Measurements from ENCODE around the gene LPP. TPM values are rescaled to one million over a fixed set of nuclear protein-coding genes. Genes with fewer than 3 reads are reported as not detected.

LPP gene
- total RNA-seq, 2 experiments from 2014 or later, result 49.6 to 54.3 TPM

DNA sequence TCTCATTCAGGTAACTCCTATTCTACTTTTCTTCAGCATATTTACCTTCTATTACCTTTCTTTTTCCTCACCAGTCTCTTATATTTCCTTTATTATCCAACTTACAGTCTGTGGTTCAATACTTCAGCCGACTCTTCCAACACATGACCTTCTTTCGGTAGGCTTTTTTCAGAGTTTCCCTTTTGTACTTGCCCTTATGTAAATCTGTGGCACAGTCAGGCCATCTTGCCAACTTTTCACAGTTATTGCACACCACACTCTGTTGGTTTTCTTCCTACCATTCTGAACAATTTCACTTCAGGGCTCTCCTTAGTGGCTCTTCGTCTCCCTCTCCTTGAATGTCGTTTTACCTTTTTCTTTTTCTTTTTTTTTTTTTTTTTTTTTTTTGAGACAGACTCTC is 427.8 kb downstream of the LPP start:
- Mint-ChIP-seq H3K27me3 (no peaks in the 10 kb centered on the region), H3K27ac (no peak overlapping the region), H3K4me3 (no peak overlapping the region), H3K36me3 (peaks cover 1% of the 10 kb centered on the region), H3K9me3 (no peaks in the 10 kb centered on the region), H3K4me1 (peaks cover 7% of the 10 kb centered on the region)
- POLR2A ChIA-PET, result interaction anchor here (0.7 kb wide), 1 partner anchor 326 kb away, joined by 3 read pairs; no protein-coding TSS in a partner anchor
- DNase-seq (no peak), ATAC-seq (ENCODE audit: low read depth) (no peak)

DNA sequence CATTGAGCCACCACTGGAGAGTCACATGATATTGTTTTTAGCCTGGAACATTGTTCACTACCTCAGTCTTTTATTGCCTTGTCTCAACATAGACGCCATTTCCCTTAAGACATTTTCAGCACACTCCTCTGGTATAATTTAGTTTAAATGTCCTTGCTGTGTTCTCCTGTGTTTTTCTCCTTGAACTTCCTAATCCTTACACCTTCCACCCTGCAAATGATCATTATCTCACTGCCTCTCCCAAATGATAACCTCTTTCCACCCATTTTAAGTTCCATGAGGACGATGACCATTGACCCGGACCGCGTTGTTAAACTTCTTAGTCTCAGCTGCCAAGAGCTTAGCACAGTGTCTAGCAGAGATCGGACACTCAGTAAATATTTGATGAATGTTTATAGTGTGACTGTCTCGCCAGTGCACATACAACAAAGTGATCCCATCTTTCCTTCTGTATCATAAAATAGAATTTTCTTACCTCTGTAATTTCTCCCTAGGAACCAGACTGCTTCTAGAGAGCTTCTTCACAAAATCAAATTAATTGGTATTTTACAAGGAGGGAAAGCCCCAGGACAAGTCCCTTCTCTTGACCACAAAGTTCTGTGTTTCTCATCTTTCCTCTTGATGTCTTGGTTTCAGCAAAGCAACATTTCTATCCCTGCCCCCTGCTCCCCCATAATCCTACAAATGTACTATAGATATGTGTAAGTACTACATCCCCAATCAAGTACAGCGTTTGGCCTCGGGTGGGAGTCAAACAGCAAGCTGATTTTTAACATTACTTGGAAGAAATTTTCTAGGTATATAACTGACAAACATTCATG is 429.6 kb downstream of the LPP start:
- no peaks in the 10 kb centered on the region for H3K27me3 Mint-ChIP-seq
- H3K4me1 Mint-ChIP-seq, result peaks cover 7% of the 10 kb centered on the region
- no peak overlapping the region for H3K27ac Mint-ChIP-seq
- H3K36me3 Mint-ChIP-seq, result peaks cover 1% of the 10 kb centered on the region
- no peaks in the 10 kb centered on the region for H3K9me3 Mint-ChIP-seq
- DNase-seq (no peak), ATAC-seq (ENCODE audit: low read depth) (no peak)
- POLR2A ChIA-PET, result no interaction called here
- peak overlapping the region; percentile 20 for H3K4me3 Mint-ChIP-seq

DNA sequence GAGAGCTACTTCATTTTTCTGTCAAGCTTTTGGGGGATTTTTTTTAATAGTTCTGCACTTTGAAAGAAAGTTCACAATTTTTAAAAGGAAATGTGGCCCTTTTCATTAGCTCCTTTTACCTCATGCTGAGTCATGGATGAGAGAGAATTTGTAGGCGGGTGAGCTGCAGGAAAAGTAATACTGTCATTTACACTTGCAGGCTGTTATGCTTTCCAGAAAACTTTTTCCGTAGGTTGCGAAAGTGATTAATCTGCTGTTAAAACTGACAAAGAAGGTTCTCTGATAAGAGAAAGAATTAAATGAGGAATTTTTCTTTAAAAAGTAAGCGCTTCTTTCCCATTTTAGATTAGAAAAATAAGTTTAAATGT is 430.2 kb downstream of the LPP start:
- H3K27ac Mint-ChIP-seq, result no peak overlapping the region

GRCh38 chr3:188584958-188585689 is 431.2 kb downstream of the LPP start:
- Mint-ChIP-seq H3K36me3 (peaks cover 1% of the 10 kb centered on the region), H3K9me3 (no peaks in the 10 kb centered on the region), H3K27me3 (no peaks in the 10 kb centered on the region), H3K27ac (no peak overlapping the region), H3K4me3 (peak overlapping the region; percentile 74), H3K4me1 (peaks cover 9% of the 10 kb centered on the region)
- POLR2A ChIA-PET, result no interaction called here
- no peak for DNase-seq
- no peak for ATAC-seq (ENCODE audit: low read depth)

More for the DNA sequence above, 430.2 kb downstream of the LPP start:
- Mint-ChIP-seq H3K36me3 (peaks cover 1% of the 10 kb centered on the region), H3K4me3 (peak overlapping the region; percentile 20), H3K27me3 (no peaks in the 10 kb centered on the region), H3K4me1 (peaks cover 7% of the 10 kb centered on the region), H3K9me3 (no peaks in the 10 kb centered on the region)
- ATAC-seq (ENCODE audit: low read depth), result no peak
- POLR2A ChIA-PET, result no interaction called here
- DNase-seq, result no peak

DNA sequence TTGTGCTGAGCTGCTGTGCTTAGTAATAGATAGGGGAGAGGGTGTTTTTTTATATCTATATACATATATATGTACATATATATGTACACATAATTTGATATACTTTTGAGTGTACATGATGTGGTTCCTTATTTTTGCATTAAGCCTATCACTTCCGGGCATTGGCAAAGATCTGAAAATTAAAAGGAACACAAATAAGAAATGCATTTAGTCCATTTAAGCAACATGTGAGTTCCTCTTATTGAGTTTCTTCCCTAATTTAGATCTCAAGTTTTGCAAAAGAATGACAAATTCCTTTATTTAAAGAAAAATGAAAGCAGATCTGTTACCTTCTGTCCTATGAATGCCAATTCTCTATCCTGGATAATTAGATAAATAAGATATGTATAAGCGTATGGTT is 435.1 kb downstream of the LPP start:
- no peaks in the 10 kb centered on the region for H3K9me3 Mint-ChIP-seq
- DNase-seq (no peak), ATAC-seq (ENCODE audit: low read depth) (no peak)
- H3K4me3 Mint-ChIP-seq, result no peak overlapping the region
- no peaks in the 10 kb centered on the region for H3K27me3 Mint-ChIP-seq
- H3K27ac Mint-ChIP-seq, result no peak overlapping the region
- peaks cover 9% of the 10 kb centered on the region for H3K4me1 Mint-ChIP-seq
- POLR2A ChIA-PET, result no interaction called here
- peaks cover 4% of the 10 kb centered on the region for H3K36me3 Mint-ChIP-seq

DNA sequence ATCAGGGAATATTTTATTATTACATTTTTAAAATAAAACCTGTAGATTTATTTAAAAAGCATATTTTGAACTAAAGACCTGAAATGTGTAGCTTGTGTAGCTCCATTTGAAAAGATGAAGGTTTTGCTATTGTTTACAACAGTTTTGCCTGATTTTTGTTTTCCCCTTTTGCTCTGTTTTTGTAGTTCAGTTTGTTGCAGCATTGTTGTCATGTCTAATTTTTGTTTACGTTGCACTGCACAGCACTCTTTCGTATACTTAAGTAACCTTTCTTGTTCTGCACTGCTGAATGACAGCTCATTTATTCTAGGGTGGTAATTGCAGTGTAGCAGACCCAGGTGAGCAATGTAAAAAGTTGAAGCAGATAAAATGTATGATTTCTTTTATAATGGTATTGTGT is 435.8 kb downstream of the LPP start:
- ATAC-seq (ENCODE audit: low read depth) (no peak), DNase-seq (no peak)
- POLR2A ChIA-PET, result no interaction called here

GRCh38 chr3:188590557-188590956 is 436.6 kb downstream of the LPP start:
- ATAC-seq (ENCODE audit: low read depth), result no peak
- Mint-ChIP-seq H3K4me3 (no peak overlapping the region), H3K36me3 (peaks cover 4% of the 10 kb centered on the region)

More for the DNA sequence above, 435.8 kb downstream of the LPP start:
- H3K27ac Mint-ChIP-seq, result no peak overlapping the region
- no peaks in the 10 kb centered on the region for H3K9me3 Mint-ChIP-seq
- H3K27me3 Mint-ChIP-seq, result no peaks in the 10 kb centered on the region
- peaks cover 2% of the 10 kb centered on the region for H3K36me3 Mint-ChIP-seq
- peaks cover 6% of the 10 kb centered on the region for H3K4me1 Mint-ChIP-seq
- H3K4me3 Mint-ChIP-seq, result no peak overlapping the region

GRCh38 chr3:188594139-188594538 is 440.2 kb downstream of the LPP start:
- POLR2A ChIA-PET, result no interaction called here
- no peaks in the 10 kb centered on the region for H3K9me3 Mint-ChIP-seq

More at GRCh38 chr3:188590557-188590956, 436.6 kb downstream of the LPP start:
- Mint-ChIP-seq H3K27ac (no peak overlapping the region), H3K27me3 (no peaks in the 10 kb centered on the region), H3K9me3 (no peaks in the 10 kb centered on the region), H3K4me1 (peaks cover 2% of the 10 kb centered on the region)
- no peak for DNase-seq
- POLR2A ChIA-PET, result no interaction called here

GRCh38 chr3:188595890-188596376 is 442.0 kb downstream of the LPP start:
- ATAC-seq (ENCODE audit: low read depth) (no peak), DNase-seq (no peak)
- Mint-ChIP-seq H3K4me3 (no peak overlapping the region), H3K9me3 (no peaks in the 10 kb centered on the region), H3K27me3 (no peaks in the 10 kb centered on the region), H3K27ac (no peak overlapping the region), H3K4me1 (no peaks in the 10 kb centered on the region), H3K36me3 (peaks cover 5% of the 10 kb centered on the region)
- POLR2A ChIA-PET, result no interaction called here

More at GRCh38 chr3:188594139-188594538, 440.2 kb downstream of the LPP start:
- DNase-seq, result no peak
- Mint-ChIP-seq H3K27ac (no peak overlapping the region), H3K36me3 (peaks cover 5% of the 10 kb centered on the region), H3K4me1 (peaks cover 2% of the 10 kb centered on the region), H3K4me3 (no peak overlapping the region), H3K27me3 (no peaks in the 10 kb centered on the region)
- ATAC-seq (ENCODE audit: low read depth), result no peak

DNA sequence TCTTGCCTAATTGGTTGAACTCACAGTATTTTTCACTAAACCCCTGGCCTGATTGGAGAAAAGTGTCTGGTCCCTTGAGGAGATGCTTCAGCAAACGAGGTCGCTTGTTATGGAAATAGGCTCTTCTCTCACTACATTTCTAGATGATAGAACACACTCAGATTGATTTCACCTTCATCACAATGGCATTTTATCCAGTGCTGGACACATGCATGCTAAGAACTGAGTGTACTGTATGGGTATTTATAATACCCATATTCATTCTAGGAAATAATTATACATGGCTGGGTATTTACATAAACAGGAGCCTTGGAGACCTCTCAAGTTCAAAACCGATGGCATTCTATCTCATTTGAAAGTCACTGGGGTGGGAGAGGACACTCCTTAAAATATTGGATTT is 444.9 kb downstream of the LPP start:
- Mint-ChIP-seq H3K4me1 (no peaks in the 10 kb centered on the region), H3K4me3 (no peak overlapping the region), H3K9me3 (no peaks in the 10 kb centered on the region), H3K36me3 (peaks cover 4% of the 10 kb centered on the region), H3K27me3 (no peaks in the 10 kb centered on the region), H3K27ac (no peak overlapping the region)
- DNase-seq, result no peak
- POLR2A ChIA-PET, result no interaction called here
- no peak for ATAC-seq (ENCODE audit: low read depth)

- H3K27ac Mint-ChIP-seq, result no peak overlapping the region
- peaks cover 1% of the 10 kb centered on the region for H3K9me3 Mint-ChIP-seq
- ATAC-seq (ENCODE audit: low read depth) (no peak), DNase-seq (no peak)
- no peak overlapping the region for H3K4me3 Mint-ChIP-seq
- H3K27me3 Mint-ChIP-seq, result no peaks in the 10 kb centered on the region
- no peaks in the 10 kb centered on the region for H3K36me3 Mint-ChIP-seq
- POLR2A ChIA-PET, result no interaction called here
- no peaks in the 10 kb centered on the region for H3K4me1 Mint-ChIP-seq
Observed at GRCh38 chr3:188602111-188602510, 448.2 kb downstream of the LPP start.

DNA sequence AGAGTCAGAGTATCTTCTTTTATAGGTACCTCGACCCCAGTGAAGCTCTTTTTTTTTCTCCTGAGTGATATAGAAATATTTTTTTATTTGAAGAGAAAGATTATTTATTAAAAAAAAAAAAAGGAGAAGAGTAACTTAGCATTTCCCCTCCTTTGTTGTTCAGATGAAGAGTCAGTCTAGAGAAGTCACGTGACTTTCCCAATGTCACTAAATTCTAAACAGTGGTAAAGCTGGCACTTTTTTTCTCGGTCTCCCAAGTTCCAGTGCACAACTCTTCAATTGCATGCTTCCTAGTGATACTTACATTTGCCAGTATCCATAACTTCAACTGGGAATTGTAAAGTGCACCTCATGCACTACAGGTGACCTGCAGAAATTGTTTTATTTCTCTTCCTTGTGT is 448.7 kb downstream of the LPP start:
- H3K27me3 Mint-ChIP-seq, result no peaks in the 10 kb centered on the region
- ATAC-seq (ENCODE audit: low read depth) (no peak), DNase-seq (no peak)
- no peaks in the 10 kb centered on the region for H3K4me1 Mint-ChIP-seq
- no peak overlapping the region for H3K27ac Mint-ChIP-seq
- POLR2A ChIA-PET, result no interaction called here
- H3K9me3 Mint-ChIP-seq, result peaks cover 1% of the 10 kb centered on the region
- H3K4me3 Mint-ChIP-seq, result no peak overlapping the region
- no peaks in the 10 kb centered on the region for H3K36me3 Mint-ChIP-seq

DNA sequence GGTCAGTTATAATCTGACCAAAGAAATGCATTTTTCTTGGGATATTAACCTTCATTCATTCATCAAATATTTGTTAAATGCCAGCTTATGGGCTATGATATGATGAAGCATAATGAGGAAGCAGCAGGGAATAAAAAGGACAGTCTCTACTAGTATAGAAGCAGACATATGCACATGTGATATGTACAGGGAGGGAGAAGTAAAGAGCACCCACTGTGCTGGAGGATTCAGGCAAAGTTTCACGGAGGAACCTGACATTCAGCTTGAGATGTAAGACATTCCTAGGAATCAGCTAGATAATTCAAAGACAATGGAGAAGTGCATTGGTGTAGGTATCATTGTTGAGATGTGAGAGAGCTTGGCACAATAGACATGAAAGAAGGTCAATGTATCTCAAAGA is 450.7 kb downstream of the LPP start:
- Mint-ChIP-seq H3K4me3 (no peak overlapping the region), H3K4me1 (no peaks in the 10 kb centered on the region), H3K36me3 (peaks cover 11% of the 10 kb centered on the region), H3K9me3 (peaks cover 10% of the 10 kb centered on the region), H3K27ac (no peak overlapping the region), H3K27me3 (no peaks in the 10 kb centered on the region)
- POLR2A ChIA-PET, result no interaction called here
- DNase-seq (no peak), ATAC-seq (ENCODE audit: low read depth) (no peak)

GRCh38 chr3:188605231-188605630 is 451.3 kb downstream of the LPP start:
- DNase-seq, result no peak
- peaks cover 17% of the 10 kb centered on the region for H3K36me3 Mint-ChIP-seq
- H3K27me3 Mint-ChIP-seq, result no peaks in the 10 kb centered on the region
- no peak for ATAC-seq (ENCODE audit: low read depth)
- H3K27ac Mint-ChIP-seq, result no peak overlapping the region
- POLR2A ChIA-PET, result no interaction called here
- H3K9me3 Mint-ChIP-seq, result peaks cover 10% of the 10 kb centered on the region
- H3K4me1 Mint-ChIP-seq, result no peaks in the 10 kb centered on the region
- no peak overlapping the region for H3K4me3 Mint-ChIP-seq
